ENCODE measurements around the gene DPP7.

DPP7 gene

DNA sequence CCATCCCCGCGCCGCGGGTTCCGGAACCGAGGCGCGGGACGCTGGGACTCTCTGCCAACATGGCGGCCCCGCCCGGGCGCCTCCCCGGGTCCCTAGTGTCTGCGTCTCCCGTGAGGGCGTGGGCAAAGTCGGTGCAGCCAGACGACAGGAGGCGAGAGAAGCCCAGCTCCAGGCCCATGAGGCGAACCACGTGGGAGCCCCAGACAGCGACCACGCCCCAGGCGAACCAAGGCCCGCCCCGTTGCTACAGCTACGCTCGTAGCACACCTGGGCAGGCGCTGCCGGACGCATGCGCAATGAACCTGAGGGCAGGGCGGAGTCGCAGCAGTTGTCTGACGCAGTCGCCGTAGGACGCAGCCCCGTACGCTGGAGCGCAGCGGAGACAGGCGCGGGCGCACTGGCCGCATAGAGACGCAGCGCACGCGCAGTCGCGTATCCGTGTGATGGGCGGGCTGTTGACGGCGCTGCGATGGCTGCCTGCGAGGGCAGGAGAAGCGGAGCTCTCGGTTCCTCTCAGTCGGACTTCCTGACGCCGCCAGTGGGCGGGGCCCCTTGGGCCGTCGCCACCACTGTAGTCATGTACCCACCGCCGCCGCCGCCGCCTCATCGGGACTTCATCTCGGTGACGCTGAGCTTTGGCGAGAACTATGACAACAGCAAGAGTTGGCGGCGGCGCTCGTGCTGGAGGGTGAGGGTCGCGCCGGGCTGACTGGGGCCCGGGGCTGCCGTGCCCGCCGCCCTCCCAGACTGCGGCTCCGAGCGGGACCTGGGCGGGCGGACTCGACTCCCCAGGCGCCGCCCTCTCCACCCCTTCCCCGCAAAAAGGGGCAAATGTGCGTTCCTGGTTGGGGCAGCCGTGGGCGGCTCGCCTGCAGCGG lies 27.8 kb downstream of the DPP7 start, which contains the start of gene MAN1B1:
TSS of gene MAN1B1 (plus strand) at position 455 of the 878 bp plus-strand sequence. CDS start at position 470, 15 bp downstream.
- peak; percentile 99 for DNase-seq

- peak; percentile 40 for DNase-seq
Measured at GRCh38 chr9:137085920-137086530, 28.5 kb downstream of the DPP7 start.

- no peak for DNase-seq
Measured at GRCh38 chr9:137084526-137084925, 30.0 kb downstream of the DPP7 start.

DNA sequence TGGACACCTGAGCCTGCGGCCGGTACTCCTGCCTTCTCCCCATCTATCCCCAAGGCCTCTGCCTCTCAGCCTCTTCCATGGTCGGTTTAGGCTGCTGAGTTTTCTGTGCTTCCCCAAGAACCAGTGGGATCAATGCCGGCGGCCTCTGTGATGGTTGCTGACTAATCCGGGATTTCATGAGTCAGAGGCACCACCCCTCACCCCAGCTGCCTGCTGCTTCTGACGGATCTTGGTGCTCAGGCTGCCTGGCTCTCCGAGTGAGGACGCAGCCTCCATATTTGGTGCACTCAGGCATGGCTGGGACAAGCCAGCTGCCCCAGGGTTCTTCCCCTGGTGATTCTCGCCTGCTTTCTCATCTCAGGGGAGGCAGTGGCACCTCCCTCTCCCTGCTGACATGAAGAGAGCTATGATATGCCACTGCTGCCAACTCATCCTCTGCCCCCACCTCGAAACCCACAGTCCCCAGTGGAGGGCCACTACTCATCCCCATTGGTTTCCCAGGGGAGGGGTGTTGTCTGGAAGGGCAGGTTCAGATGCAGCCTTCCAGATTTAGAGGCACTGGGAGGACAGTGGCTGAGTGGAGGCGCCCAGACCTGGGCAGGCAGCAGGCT lies 31.0 kb downstream of the DPP7 start:
- peak; percentile 17 for DNase-seq

DNA sequence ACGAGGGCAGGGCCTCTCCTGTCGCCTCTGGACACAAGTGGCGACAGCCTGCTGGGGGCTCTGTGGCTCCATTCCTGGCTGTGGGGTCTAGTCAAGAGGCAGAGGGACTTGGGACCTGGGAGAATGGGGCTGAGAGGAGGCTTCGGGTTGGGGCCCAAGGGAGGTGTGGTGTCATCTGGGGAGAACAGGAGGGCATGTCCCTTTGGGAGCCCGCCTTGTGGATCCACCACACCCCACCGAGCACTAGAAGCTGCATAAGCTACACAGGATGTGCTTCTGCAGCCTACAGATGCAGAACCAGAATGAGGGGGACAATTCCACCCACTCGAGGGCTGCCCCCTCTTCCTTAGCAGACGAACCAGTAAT lies 31.6 kb downstream of the DPP7 start:
- DNase-seq = no peak

DNA sequence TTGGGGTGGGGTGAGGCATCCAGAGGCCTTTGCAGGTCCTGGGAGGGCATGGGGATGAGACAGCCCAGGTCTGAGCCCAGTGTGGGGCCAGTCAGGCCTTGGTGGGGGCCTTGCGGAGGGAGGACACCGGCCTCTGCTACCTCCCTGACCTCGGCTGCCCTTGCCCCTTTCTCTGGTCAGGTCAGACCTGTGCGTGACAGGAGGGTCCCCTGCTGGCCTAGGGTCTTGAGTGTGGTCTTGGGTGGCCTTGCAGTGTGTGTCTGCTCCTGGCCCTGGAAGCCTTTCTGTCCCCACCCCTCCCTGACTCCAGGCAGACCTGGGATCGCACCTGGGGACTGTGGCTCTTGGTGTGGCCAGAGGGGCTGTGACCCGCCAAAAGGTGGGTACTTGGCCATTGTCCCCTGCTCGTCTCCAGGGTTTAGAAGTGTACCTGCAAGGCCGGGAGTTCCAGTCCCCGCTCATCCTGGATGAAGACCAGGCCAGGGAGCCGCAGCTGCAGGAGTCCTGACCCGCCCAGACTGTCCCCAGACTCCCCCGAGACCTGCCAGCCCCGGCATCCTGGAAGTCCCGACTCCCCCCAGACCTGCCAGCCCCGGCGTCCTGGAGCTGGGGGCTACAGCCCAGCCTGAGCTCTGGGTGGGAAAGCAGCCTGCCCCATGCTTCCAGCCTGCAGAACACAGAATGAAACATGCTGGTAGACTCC lies 32.2 kb downstream of the DPP7 start:
- DNase-seq = no peak

- DNase-seq = no peak
Measured at GRCh38 chr9:137080260-137081122, 34.0 kb downstream of the DPP7 start.

- DNase-seq = no peak
Measured at GRCh38 chr9:137079401-137079787, 35.1 kb downstream of the DPP7 start.

GRCh38 chr9:137078701-137079400 lies 35.7 kb downstream of the DPP7 start:
- DNase-seq = no peak

- DNase-seq = peak; percentile 27
Measured at GRCh38 chr9:137077758-137078693, 36.5 kb downstream of the DPP7 start.

DNA sequence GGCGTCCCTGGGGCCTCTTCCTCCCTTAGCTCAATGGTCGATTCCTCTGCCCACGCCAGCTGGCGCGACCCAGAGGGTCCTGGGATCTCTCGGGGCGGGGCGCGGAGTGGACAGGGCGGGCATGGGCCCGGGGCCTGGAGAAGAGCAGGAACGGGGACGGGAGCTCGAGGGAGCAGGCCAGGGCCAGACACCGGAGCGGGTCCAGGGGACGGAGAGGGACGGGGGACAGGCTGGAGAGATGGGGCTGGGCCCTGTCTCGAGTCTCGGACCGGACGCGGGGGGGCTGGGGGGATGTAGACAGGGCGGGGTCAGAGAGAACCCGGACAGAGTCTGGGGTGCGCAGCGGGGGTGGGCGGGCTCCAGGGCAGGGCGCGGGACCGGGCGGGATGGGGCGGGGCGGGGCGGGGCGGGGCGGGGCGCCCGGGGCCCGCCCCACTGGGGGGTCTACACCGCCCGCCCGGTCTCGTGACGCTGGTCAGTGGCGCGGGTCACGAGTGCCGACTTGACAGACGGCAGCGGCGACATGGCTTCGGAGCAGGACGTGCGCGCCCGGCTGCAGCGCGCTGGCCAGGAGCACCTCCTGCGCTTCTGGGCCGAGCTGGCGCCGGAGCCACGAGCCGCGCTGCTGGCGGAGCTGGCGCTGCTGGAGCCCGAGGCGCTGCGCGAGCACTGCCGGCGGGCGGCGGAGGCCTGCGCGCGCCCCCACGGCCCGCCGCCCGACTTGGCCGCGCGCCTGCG lies 37.4 kb downstream of the DPP7 start, which contains the start of gene UAP1L1:
TSS of gene UAP1L1 (plus strand) at position 508 of the 738 bp plus-strand sequence. CDS start at position 524, 16 bp downstream.
- peak; percentile 41 for DNase-seq

DNA sequence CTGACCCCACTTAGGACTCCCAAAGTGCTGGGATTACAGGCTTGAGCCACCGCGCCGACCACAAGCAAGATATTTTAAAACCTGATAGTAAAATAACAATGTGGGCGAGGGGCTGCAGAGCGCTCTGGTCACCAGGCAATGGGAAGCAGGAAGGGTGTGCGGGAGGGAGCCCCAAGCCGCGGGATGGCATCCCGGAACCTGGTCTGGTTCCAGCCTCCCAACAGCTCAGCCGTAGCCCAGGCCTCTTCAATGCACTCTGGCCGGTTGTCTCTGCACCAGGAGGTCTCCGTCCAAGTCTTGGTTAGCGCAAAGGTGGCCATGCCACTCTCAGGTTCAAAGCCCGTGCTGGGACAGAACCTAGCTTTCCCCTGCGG lies 37.9 kb downstream of the DPP7 start:
- no peak for DNase-seq

DNA sequence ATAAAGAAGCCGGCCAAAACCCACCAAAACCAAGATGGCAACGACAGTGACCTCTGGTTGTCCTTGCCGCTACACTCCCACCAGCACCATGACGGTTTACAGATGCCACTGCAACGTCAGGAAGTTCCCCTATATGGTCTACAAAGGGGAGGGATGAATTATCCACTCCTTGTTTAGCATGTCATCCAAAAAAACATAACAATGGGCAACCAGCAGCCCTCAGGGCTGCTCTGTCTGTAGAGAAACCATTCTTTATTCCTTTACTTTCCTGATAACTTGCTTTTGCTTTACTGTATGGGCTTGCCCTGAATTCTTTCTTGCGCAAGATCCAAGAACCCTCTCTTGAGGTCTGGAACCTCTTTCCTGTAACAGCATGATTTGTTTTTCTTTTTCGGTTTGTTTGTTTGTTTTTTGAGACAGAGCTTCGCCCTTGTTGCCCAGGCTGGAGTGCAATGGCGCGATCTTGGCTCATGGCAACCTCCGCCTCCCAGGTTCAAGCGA lies 39.2 kb downstream of the DPP7 start:
- no peak for DNase-seq

DNA sequence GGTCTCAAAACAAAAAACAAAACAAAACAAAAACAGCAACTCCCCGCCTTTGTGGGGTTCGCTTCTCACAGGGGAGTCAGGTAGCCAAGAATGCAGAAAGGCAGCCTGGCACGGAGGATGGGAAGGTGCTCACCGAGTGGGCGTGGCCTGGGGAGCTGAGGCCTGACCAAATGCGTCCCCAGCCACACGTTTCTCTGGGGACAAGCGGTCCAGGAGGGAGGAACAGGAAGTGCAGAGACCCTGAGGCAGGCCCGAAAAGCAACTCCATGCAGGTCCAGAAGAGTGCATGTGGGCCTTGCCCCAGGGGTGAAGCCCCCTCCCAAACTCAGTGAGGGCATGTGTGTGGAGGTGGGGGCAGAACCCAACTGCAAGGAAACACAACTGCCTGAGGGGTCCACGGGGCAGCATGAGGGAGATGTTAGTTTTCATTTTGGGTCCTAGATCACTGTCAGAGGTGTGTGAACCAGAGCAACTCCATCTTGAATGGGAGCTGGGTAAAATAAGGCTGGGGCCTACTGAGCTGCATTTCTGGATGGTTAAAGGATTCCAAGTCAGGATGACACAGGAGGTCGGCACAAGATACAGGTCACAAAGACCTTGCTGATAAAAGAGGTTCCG lies 39.8 kb downstream of the DPP7 start:
- no peak for DNase-seq

DNA sequence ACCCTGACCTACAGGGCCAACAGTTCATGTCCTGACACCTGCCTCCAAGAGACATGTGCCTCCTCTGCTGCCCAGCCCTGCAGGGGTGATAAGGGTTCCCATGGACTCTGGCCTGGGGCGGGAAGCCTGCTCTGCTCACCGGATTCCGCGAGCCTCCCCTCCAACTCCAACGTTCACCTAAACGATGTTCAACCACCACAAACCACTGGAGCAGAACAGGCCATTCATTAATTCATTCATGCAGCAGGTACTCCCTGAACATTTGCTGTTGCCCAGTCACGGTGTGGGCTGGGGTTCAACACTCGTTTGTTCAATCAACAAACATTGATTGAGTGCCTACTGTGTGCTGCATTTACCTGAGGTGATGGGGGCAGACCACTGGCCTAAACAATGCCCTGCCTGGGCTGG lies 40.5 kb downstream of the DPP7 start:
- no peak for DNase-seq

- DNase-seq = no peak
Measured at GRCh38 chr9:137071282-137071681, 43.3 kb downstream of the DPP7 start.

DNA sequence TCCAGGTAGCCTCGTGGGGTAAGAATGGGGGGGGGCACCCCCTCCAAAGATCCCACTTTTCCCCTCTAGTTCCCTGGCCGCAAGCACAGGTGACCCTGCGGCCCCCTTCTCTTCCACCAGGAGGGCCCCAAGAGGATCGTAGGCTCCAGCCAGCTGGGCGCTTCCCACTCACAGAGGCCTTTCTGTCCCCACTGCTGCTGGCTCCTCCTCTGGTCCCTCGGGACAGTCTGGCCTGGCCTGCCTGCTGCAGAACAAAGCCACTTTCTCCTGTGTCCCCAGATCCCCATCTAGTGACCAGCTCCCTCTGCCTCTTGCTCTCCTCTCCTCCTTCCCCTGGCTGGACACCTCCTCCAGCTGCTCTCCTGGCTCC lies 43.6 kb downstream of the DPP7 start:
- DNase-seq = no peak

DNA sequence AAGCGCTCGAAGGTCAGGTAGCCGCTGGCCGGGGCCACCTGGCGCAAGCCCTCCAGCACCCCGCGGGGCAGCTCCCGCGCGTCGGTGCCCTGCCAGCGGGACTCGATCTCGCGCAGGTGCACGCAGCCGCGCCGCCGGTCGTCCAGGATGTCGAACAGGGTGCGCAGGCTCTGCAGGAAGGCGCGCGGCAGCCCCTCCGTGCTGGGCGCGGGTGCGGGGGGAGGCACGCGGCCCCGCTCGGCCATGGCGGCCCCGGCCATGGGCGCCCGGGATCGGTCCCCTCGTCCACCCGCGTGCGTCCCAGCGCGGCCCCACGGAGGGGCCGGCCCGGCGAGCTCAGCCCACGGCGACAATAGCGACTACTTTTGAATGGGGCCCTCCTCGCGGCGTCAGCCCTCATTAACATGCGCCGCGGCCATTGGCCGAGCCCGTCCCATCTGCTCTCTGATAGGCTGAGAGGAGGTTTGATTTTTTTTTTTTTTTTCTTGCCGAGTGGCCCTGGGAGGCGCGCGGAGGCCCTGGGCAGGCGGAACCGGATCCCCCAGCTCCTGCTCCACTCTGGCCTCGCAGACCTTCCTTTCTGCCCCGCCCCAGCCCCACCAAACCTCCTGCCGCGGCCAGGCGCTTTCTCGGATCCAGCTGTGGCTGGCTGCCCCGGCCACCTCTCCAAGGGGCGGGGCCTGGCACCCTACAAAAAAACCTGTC lies 44.2 kb downstream of the DPP7 start, which contains the start of gene SAPCD2:
TSS of gene SAPCD2 (minus strand) at position 357 of the 705 bp plus-strand sequence. CDS start at position 260, 97 bp downstream.
- DNase-seq = peak; percentile 87

All from activated naive CD4-positive, alpha-beta T cell treated with Interleukin-2 at 50 U/mL for 16 hours (primary cell).